CD4-positive, alpha-beta T cell treated with Interleukin-1 beta for 1 hour (primary cell): Measurements from ENCODE around the gene TMEM116.

Source experiments
- DNase-seq, 2 donors: peaks; one replicate each; pipeline ENCODE4 v3.0.0-alpha.2; 2020 to 2022

The TMEM116 gene

GRCh38 chr12:111887926-111888745 is 124.8 kb downstream of the TMEM116 start:
- DNase-seq = no peak

GRCh38 chr12:111886662-111887545 is 126.1 kb downstream of the TMEM116 start:
- no peak for DNase-seq

- DNase-seq = no peak
These were observed 131.2 kb downstream of the TMEM116 start for GRCh38 chr12:111881716-111882115.
